T-cell (primary cell): ENCODE results near the gene PARM1. TPM values are rescaled to one million over a fixed set of nuclear protein-coding genes. Genes with fewer than 3 reads are reported as not detected.

Source experiments
- ATAC-seq, 4 experiments: fragments of 200-7000 bp in 3 of 4; fragments of 150-1000 bp in 1 of 4; cut with Tn5 transposase; replicated peaks in 1 of 4; 1 replicate in 3 of 4; 2 replicates in 1 of 4; pipeline ENCODE4 v1.10.0; 2021; ENCODE audit warnings: moderate library complexity in 3 of 4, mild to moderate bottlenecking in 2 of 4, moderate number of reproducible peaks in 1 of 4
- CTCF ChIA-PET, 2 donors: fragments of 300-600 bp; sonication (Branson Sonifier 250); formaldehyde crosslinking; loops; one replicate each; lab custom pipeline; 2022; ENCODE audit warnings: antibody characterized with exemption in 2 of 2; lab: Charles Lee
- POLR2A ChIA-PET, 2 donors: fragments of 300-600 bp; sonication (Branson Sonifier 250); formaldehyde crosslinking; loops; one replicate each; lab custom pipeline; 2022; ENCODE audit warnings: antibody characterized with exemption in 2 of 2; lab: Charles Lee
- DNase-seq, 35 experiments: peaks; one replicate each; pipeline versions ENCODE4 v3.0.0 to v3.0.0-alpha.2; 2013 to 2023
- H3K27ac ChIP-seq: one replicate; pipeline ENCODE4 v1.5.1; 2013; ENCODE audit warnings: low read length
- H3K27me3 ChIP-seq, 2 experiments: replicated peaks in 1 of 2; 1 replicate in 1 of 2; 2 replicates in 1 of 2; pipeline versions ENCODE4 v1.6.1 to v1.7.0; 2013; ENCODE audit warnings: low read length in 1 of 2, mixed read lengths in 1 of 2; ENCODE audit not compliant: control insufficient read depth in 2 of 2, insufficient read depth in 2 of 2; ENCODE audit errors: extremely low read depth in 1 of 2
- H3K36me3 ChIP-seq, 2 donors: 1 replicate in 1 of 2; 2 replicates in 1 of 2; pipeline versions ENCODE4 v1.6.1 to v1.7.0; 2013; ENCODE audit warnings: low read length in 1 of 2; ENCODE audit not compliant: control insufficient read depth in 2 of 2, insufficient read depth in 1 of 2; ENCODE audit errors: extremely low read depth in 1 of 2
- H3K4me1 ChIP-seq, 2 experiments: 1 replicate in 1 of 2; 2 replicates in 1 of 2; pipeline versions ENCODE4 v1.6.1 to v1.7.0; 2013; ENCODE audit warnings: low read length in 2 of 2, mixed read lengths in 1 of 2; ENCODE audit not compliant: insufficient read depth in 2 of 2, control insufficient read depth in 1 of 2; ENCODE audit errors: extremely low read depth in 1 of 2
- H3K4me3 ChIP-seq, 2 donors: 1 replicate in 1 of 2; 2 replicates in 1 of 2; pipeline versions ENCODE4 v1.5.1 to v1.7.0; 2013; ENCODE audit warnings: mild to moderate bottlenecking in 2 of 2, low read length in 1 of 2, moderate library complexity in 1 of 2; ENCODE audit not compliant: control insufficient read depth in 1 of 2; ENCODE audit errors: extremely low read depth in 1 of 2
- H3K9me3 ChIP-seq: 2 replicates; pipeline ENCODE4 v1.7.0; 2013
- H3K27ac Mint-ChIP-seq, 2 donors: one replicate each; pipeline ENCODE4 v1.8.0; 2020 to 2021; ENCODE audit warnings: mild to moderate bottlenecking in 2 of 2, mixed read lengths in 2 of 2
- H3K27me3 Mint-ChIP-seq, 2 donors: one replicate each; pipeline ENCODE4 v1.8.0; 2021 to 2022; ENCODE audit warnings: mixed read lengths in 2 of 2
- H3K36me3 Mint-ChIP-seq: one replicate; pipeline ENCODE4 v1.8.0; 2021; ENCODE audit warnings: mixed read lengths
- H3K4me1 Mint-ChIP-seq, 3 donors: one replicate each; pipeline ENCODE4 v1.8.0; 2020 to 2022; ENCODE audit warnings: mixed read lengths in 3 of 3, mild to moderate bottlenecking in 1 of 3
- H3K4me3 Mint-ChIP-seq, 3 donors: one replicate each; pipeline ENCODE4 v1.8.0; 2020 to 2022; ENCODE audit warnings: mild to moderate bottlenecking in 3 of 3, mixed read lengths in 3 of 3, moderate library complexity in 3 of 3
- H3K9me3 Mint-ChIP-seq, 3 donors: one replicate each; pipeline ENCODE4 v1.8.0; 2020 to 2022; ENCODE audit warnings: mixed read lengths in 3 of 3
- WGBS: methylation state at CpG from one replicate; pipeline ENCODE4 v1.1.5; 2013; ENCODE audit warnings: missing lambda C conversion rate; ENCODE audit not compliant: insufficient coverage; 5-methylcytosine and 5-hydroxymethylcytosine counted together
- total RNA-seq, 35 experiments: library from RNA in 6 of 35; stranded (reverse) in 6 of 35; fragments of 120-200 nt in 1 of 35; gene quantifications; one replicate each; pipeline versions ENCODE4 v1.2.1 to v1.2.4 and lab custom pipeline; 2013 to 2026

Gene PARM1
- total RNA-seq, 5 donors from 2014 or later (not counting 1 experiment from before 2014, with no cell fraction given), result 0.13 to 0.38 (median 0.26) TPM

DNA sequence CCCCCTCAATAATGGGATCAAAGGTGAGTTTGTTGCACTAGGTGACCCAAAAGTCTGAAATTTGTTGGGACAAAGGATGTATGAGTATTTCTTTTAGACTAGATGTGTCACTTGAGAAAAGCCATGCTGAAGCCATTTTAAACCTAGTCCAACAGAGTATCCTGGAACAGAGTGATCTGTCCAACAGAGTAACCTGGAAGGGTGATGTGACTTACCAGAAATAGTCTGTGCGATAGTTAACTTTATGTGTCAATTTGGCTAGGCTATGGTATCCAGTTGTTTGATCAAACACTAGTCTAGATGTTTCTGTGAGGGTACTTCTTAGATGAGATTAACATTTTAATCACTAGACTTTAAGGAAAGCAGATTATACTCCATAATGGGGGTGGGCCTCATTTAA, 154.5 kb downstream of the PARM1 start:
- Mint-ChIP-seq H3K27me3 (no peaks in the 10 kb centered on the region), H3K27ac (no peak overlapping the region), H3K9me3 (peaks cover 3 to 8% (median 5%) of the 10 kb centered on the region in 3 donors), H3K4me3 (no peak overlapping the region), H3K36me3 (no peaks in the 10 kb centered on the region), H3K4me1 (no peaks in the 10 kb centered on the region)
- no peaks in the 10 kb centered on the region for H3K36me3 ChIP-seq
- no peaks in the 10 kb centered on the region for H3K27me3 ChIP-seq
- ChIA-PET POLR2A (no interaction called here), CTCF (no interaction called here)
- no peak overlapping the region for H3K4me3 ChIP-seq
- DNase-seq (no peak), ATAC-seq (no peak)
- H3K27ac ChIP-seq, result no peak overlapping the region
- no peaks in the 10 kb centered on the region for H3K9me3 ChIP-seq
- H3K4me1 ChIP-seq, result no peaks in the 10 kb centered on the region
- WGBS, result no CpG with 5 or more reads among the region's 1 CpG

DNA sequence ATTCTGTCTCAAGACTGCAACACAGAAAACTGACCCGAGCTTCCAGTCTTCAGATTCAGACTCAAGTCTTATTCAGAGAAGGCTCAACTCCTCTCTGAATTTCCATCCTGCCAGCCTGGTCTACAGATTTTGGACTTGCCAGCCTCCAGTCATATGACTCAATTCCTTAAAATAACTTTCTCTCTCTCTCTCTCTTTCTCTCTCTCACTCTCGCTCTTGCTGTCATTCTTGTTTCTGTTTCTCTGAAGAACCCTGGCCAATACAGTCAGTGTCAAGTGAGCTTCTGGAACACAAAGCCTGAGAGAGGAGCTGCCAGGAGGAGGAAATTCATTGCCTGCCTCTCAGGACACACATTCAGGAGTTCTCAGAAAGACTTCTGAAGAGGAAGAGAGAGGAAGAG, 154.9 kb downstream of the PARM1 start:
- ATAC-seq (no peak), DNase-seq (no peak)
- Histone ChIP-seq H3K4me1 (no peaks in the 10 kb centered on the region), H3K4me3 (no peak overlapping the region), H3K27ac (no peak overlapping the region), H3K9me3 (no peaks in the 10 kb centered on the region), H3K27me3 (no peaks in the 10 kb centered on the region), H3K36me3 (no peaks in the 10 kb centered on the region)
- WGBS, result 67% methylated on average over 1 of the region's 2 CpGs
- H3K4me3 Mint-ChIP-seq, result no peak overlapping the region
- no peak overlapping the region for H3K27ac Mint-ChIP-seq
- CTCF ChIA-PET, result no interaction called here
- POLR2A ChIA-PET, result no interaction called here
- no peaks in the 10 kb centered on the region for H3K36me3 Mint-ChIP-seq
- no peaks in the 10 kb centered on the region for H3K27me3 Mint-ChIP-seq
- H3K9me3 Mint-ChIP-seq, result peaks cover 5 to 8% (median 7%) of the 10 kb centered on the region in 3 donors
- no peaks in the 10 kb centered on the region for H3K4me1 Mint-ChIP-seq

DNA sequence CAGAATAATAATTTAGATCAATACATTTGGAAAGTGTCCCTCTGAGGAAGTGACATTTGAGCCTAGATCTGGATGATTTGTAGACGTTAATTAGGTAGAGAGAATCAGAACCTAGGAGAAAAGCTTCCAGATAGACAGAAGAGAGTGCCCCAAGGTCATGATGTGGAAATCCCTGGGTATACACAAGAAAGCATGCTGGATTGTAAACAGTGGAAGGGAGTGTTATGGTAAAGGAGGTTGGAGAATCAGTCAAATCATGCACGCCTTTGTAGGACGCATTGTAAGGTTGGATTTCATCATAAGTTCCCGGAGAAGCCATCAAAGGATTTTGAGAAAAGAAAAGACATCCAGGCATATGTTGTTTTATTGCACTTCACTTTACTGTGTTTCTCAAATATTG, 156.3 kb downstream of the PARM1 start:
- WGBS, result 64% methylated on average over 1 of the region's 4 CpGs
- POLR2A ChIA-PET, result no interaction called here

DNA sequence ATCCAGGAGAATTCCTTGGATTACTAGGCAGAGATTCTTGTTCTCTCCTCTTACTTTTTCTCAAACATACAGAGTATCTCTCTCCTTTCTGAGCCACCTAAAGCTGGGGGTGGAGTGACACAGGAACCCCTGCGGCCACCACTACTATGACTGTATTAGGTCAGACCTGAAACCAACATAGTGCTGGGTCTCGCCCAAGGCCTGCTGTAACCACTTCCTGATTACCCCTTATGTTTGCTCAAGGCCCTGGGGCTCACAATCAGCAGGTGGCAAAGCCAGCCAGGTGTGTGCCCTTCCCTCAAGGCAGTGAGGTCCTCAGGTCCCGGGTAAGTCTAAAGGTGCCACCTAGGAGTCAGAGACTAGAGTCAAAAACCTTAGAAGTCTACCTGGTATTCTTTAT, 166.4 kb downstream of the PARM1 start:
- H3K27ac ChIP-seq, result no peak overlapping the region
- H3K4me1 Mint-ChIP-seq, result no peaks in the 10 kb centered on the region
- ChIA-PET CTCF (no interaction called here), POLR2A (no interaction called here)
- no peaks in the 10 kb centered on the region for H3K27me3 ChIP-seq
- H3K9me3 ChIP-seq, result no peaks in the 10 kb centered on the region
- WGBS, result 67% methylated on average over 2 of the region's 3 CpGs
- DNase-seq (no peak), ATAC-seq (no peak)
- peaks cover 11 to 28% (median 22%) of the 10 kb centered on the region in 3 donors for H3K9me3 Mint-ChIP-seq
- no peaks in the 10 kb centered on the region for H3K27me3 Mint-ChIP-seq
- no peaks in the 10 kb centered on the region for H3K36me3 Mint-ChIP-seq
- H3K36me3 ChIP-seq, result no peaks in the 10 kb centered on the region
- H3K4me1 ChIP-seq, result no peaks in the 10 kb centered on the region
- H3K4me3 Mint-ChIP-seq, result no peak overlapping the region
- no peak overlapping the region for H3K4me3 ChIP-seq
- no peak overlapping the region for H3K27ac Mint-ChIP-seq

More for the DNA sequence above, 156.3 kb downstream of the PARM1 start:
- no peaks in the 10 kb centered on the region for H3K36me3 ChIP-seq
- no peak for DNase-seq
- no peak for ATAC-seq
- H3K27ac ChIP-seq, result no peak overlapping the region
- H3K4me3 ChIP-seq, result no peak overlapping the region
- no peaks in the 10 kb centered on the region for H3K9me3 ChIP-seq
- no peaks in the 10 kb centered on the region for H3K4me1 ChIP-seq
- Mint-ChIP-seq H3K36me3 (no peaks in the 10 kb centered on the region), H3K27ac (no peak overlapping the region), H3K27me3 (no peaks in the 10 kb centered on the region), H3K4me1 (no peaks in the 10 kb centered on the region), H3K4me3 (no peak overlapping the region), H3K9me3 (peaks cover 7 to 8% (median 8%) of the 10 kb centered on the region in 3 donors)
- no peaks in the 10 kb centered on the region for H3K27me3 ChIP-seq
- CTCF ChIA-PET, result no interaction called here

Other genes with a start within 250 kb of the PARM1 start
- not detected for gene BTC, start 138.6 kb upstream of the PARM1 start, total RNA-seq